Testis (tissue), 3 donors: ENCODE measurements around the gene ELAPOR1. TPM values are rescaled to one million over a fixed set of nuclear protein-coding genes. Genes with fewer than 3 reads are reported as not detected.

Experiments
- DNase-seq: peaks from one replicate; pipeline ENCODE4 v3.0.0-alpha.2; 2019
- H3K27ac ChIP-seq, 2 donors: fragments of 200-600 bp; sonication (generic); one replicate each; pipeline ENCODE4 v1.5.1; 2019
- H3K27me3 ChIP-seq: fragments of 200-600 bp; sonication (generic); one replicate; pipeline ENCODE4 v1.5.1; 2019
- H3K36me3 ChIP-seq: fragments of 200-600 bp; sonication (generic); one replicate; pipeline ENCODE4 v1.5.1; 2017; ENCODE audit warnings: low read depth; ENCODE audit errors: missing control alignments
- H3K4me1 ChIP-seq: fragments of 200-600 bp; sonication (generic); one replicate; pipeline ENCODE4 v1.5.1; 2019
- H3K4me3 ChIP-seq, 2 donors: fragments of 200-600 bp; sonication (generic); one replicate each; pipeline ENCODE4 v1.5.1; 2017 to 2019
- H3K9me3 ChIP-seq: fragments of 200-600 bp; sonication (generic); one replicate; pipeline ENCODE4 v1.5.1; 2017
- POLR2A ChIP-seq: fragments of 450-650 bp; IDR thresholded peaks from one replicate; pipeline ENCODE4 v1.6.1; 2017; ENCODE audit warnings: antibody characterized with exemption, mild to moderate bottlenecking, moderate library complexity
- WGBS, 2 donors: methylation state at CpG; one replicate each; pipeline ENCODE4 v1.1.5; 2018; 5-methylcytosine and 5-hydroxymethylcytosine counted together
- intact Hi-C: fragments of 100-400 bp; cut with DNase I; formaldehyde crosslinking; loops from one replicate; pipeline ENCODE4 v1.15.1; 2023; ENCODE audit warnings: low total_unique reads
- polyA plus RNA-seq: library from polyadenylated mRNA; stranded (reverse); fragments of 350-450 nt; fragmentation: Illumina TruSeq; extraction: RNeasy Lipid Tissue Mini Kit (QIAGEN cat#74804); gene quantifications from one replicate; pipeline ENCODE4 v1.2.3, GENCODE V29; 2014; ENCODE audit warnings: low read depth, low replicate concordance; ENCODE audit not compliant: insufficient read depth
- total RNA-seq, 2 donors: library from RNA; depleted of rRNA; stranded (reverse); fragments of >200 nt; gene quantifications; one replicate each; pipeline ENCODE4 v1.2.3, GENCODE V29; 2016
- TF ChIP-seq, protein P1 (sequence below), 3 experiments: fragments of 450-650 bp in 2 of 3; fragments of 200-600 bp in 1 of 3; sonication (generic) in 1 of 3; IDR thresholded peaks; one replicate each; pipeline ENCODE4 v1.5.1; 2016 to 2019; ENCODE audit warnings: antibody characterized with exemption in 3 of 3, mild to moderate bottlenecking in 2 of 3, moderate library complexity in 1 of 3

The ELAPOR1 gene
- total and polyA plus RNA-seq, 3 donors from 2014 or later = 31.2 to 82.3 (median 47.8) TPM

- 84 to 85% methylated on average over 3 of the region's 3 CpGs for WGBS, 2 donors
- DNase-seq = no peak
Observed at GRCh38 chr1:109083501-109083900, 30.4 kb upstream of the ELAPOR1 start.

DNA sequence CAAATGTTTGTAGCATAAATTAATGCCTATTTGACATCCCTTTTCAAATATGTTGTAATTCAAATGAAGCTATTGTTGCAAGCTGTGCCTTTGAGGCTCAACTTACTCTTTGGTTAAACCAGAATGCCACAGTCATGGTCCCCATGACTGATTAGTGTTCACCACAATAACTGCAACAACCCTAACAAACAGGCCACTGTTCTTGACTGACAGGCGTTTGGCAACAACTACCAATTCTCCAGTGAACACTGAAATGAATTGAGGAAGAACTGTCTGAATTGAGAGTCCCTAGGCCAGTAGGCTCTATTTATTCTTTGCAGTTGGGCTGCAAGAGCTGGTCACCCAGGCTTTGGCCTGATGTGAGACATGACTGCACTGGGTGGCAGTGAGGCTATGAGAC is 30.0 kb upstream of the ELAPOR1 start:
- Histone ChIP-seq H3K27ac (no peak overlapping the region), H3K4me1 (peaks cover 3% of the 10 kb centered on the region), H3K4me3 (no peak overlapping the region), H3K27me3 (no peaks in the 10 kb centered on the region), H3K9me3 (no peaks in the 10 kb centered on the region), H3K36me3 (no peaks in the 10 kb centered on the region)
- intact Hi-C loops = no loop called here
- DNase-seq = no peak
- 29 to 75% methylated on average over 1 of the region's 1 CpG for WGBS, 2 donors
- TF ChIP-seq POLR2A = no peak
- TF ChIP-seq, protein P1, sequence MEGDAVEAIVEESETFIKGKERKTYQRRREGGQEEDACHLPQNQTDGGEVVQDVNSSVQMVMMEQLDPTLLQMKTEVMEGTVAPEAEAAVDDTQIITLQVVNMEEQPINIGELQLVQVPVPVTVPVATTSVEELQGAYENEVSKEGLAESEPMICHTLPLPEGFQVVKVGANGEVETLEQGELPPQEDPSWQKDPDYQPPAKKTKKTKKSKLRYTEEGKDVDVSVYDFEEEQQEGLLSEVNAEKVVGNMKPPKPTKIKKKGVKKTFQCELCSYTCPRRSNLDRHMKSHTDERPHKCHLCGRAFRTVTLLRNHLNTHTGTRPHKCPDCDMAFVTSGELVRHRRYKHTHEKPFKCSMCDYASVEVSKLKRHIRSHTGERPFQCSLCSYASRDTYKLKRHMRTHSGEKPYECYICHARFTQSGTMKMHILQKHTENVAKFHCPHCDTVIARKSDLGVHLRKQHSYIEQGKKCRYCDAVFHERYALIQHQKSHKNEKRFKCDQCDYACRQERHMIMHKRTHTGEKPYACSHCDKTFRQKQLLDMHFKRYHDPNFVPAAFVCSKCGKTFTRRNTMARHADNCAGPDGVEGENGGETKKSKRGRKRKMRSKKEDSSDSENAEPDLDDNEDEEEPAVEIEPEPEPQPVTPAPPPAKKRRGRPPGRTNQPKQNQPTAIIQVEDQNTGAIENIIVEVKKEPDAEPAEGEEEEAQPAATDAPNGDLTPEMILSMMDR (IDR thresholded peaks at IDR 0.05) = no peak

More at GRCh38 chr1:109083501-109083900, 30.4 kb upstream of the ELAPOR1 start:
- no peaks in the 10 kb centered on the region for H3K36me3 ChIP-seq
- intact Hi-C loops = no loop called here
- peaks cover 3% of the 10 kb centered on the region for H3K4me1 ChIP-seq
- H3K9me3 ChIP-seq = no peaks in the 10 kb centered on the region
- H3K27ac ChIP-seq = no peak overlapping the region
- no peak for TF ChIP-seq POLR2A
- TF ChIP-seq, protein P1 (IDR thresholded peaks at IDR 0.05) = no peak
- H3K4me3 ChIP-seq = no peak overlapping the region
- no peaks in the 10 kb centered on the region for H3K27me3 ChIP-seq

- no peak for DNase-seq
- Histone ChIP-seq H3K36me3 (no peaks in the 10 kb centered on the region), H3K4me3 (no peak overlapping the region), H3K4me1 (peaks cover 3% of the 10 kb centered on the region), H3K27me3 (no peaks in the 10 kb centered on the region), H3K9me3 (no peaks in the 10 kb centered on the region), H3K27ac (no peak overlapping the region)
- 84 to 86% methylated on average over 13 of the region's 13 CpGs for WGBS, 2 donors
- intact Hi-C loops = no loop called here
- TF ChIP-seq POLR2A = no peak
- TF ChIP-seq, protein P1 (IDR thresholded peaks at IDR 0.05) = no peak
Observed at GRCh38 chr1:109084563-109085517, 29.1 kb upstream of the ELAPOR1 start.

DNA sequence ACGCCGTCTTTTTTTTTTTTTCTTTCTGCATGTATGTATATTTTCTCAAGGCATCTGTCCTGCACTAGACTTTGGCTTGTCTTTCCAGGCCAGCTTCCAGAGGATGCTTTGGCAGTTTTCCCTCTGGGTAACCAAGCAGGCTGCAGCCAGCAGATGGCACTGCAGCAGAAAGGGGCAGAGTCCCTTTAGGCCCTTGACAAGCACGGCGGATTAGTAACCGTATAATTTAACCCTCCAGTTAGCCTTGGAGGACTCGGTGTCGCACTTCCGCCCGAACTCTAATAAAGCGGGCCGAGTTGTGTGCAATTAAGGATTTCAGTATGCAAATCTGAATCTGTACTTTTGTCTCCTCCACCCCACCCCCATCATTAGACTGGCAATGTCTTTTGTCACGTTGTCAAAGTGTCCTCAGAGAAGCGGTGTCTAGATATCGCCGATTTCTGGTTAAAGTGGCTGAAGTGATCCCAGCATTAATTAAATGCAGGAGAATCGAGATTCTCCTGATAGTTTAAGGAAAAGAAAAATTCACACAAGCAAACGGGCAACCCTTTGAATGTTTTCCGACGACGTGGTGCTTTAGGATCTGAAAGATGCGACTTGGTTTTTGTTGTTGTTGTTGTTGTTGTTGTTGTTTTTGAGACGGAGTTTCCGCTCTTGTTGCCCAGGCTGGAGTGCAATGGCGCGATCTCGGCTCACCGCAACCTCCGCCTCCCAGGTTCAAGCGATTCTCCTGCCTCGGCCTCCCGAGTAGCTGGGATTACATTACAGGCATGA is 24.5 kb upstream of the ELAPOR1 start:
- DNase-seq = peak; percentile 74
- TF ChIP-seq, protein P1 (IDR thresholded peaks at IDR 0.05) = peak in 2 of 3 experiments; percentile 44 to 45
- no peak for TF ChIP-seq POLR2A
- no peaks in the 10 kb centered on the region for H3K36me3 ChIP-seq
- H3K9me3 ChIP-seq = no peaks in the 10 kb centered on the region
- H3K4me1 ChIP-seq = peaks cover 14% of the 10 kb centered on the region
- intact Hi-C loops = no loop called here
- no peaks in the 10 kb centered on the region for H3K27me3 ChIP-seq
- peak overlapping the region; percentile 96 to 98 for H3K27ac ChIP-seq
- WGBS, 2 donors = 53 to 56% methylated on average over 31 of the region's 31 CpGs
- H3K4me3 ChIP-seq = peak overlapping the region; percentile 82 to 84
